Endodermal cell (in vitro differentiated cells): ENCODE results near the gene TMEM108. TPM values are rescaled to one million over a fixed set of nuclear protein-coding genes. Genes with fewer than 3 reads are reported as not detected.

ENCODE experiments used
- DNase-seq: peaks from one replicate; pipeline ENCODE4 v3.0.0-alpha.2; 2017
- H3K27ac ChIP-seq: 2 replicates; pipeline ENCODE4 v1.5.1; 2013; ENCODE audit warnings: mild to moderate bottlenecking, low read depth, low read length, moderate library complexity
- H3K27me3 ChIP-seq: 2 replicates; pipeline ENCODE4 v1.6.1; 2013; ENCODE audit warnings: mild to moderate bottlenecking, low read length, moderate library complexity; ENCODE audit not compliant: insufficient read depth, control insufficient read depth, poor library complexity, severe bottlenecking
- H3K36me3 ChIP-seq: 2 replicates; pipeline ENCODE4 v1.7.0; 2013; ENCODE audit warnings: mild to moderate bottlenecking, low read length, moderate library complexity; ENCODE audit not compliant: control insufficient read depth, insufficient read depth
- H3K4me1 ChIP-seq: one replicate; pipeline ENCODE4 v1.7.0; 2013; ENCODE audit warnings: low read length; ENCODE audit not compliant: control insufficient read depth, insufficient read depth
- H3K4me3 ChIP-seq: 2 replicates; pipeline ENCODE4 v1.5.1; 2013; ENCODE audit warnings: mild to moderate bottlenecking, low read length, moderate library complexity
- H3K9ac ChIP-seq: 2 replicates; pipeline ENCODE4 v1.6.1; 2013; ENCODE audit warnings: mild to moderate bottlenecking, low read length, moderate library complexity; ENCODE audit not compliant: poor library complexity, severe bottlenecking; ENCODE audit errors: extremely low read depth
- H3K9me3 ChIP-seq: 2 replicates; pipeline ENCODE4 v1.6.1; 2013; ENCODE audit warnings: mild to moderate bottlenecking, low read length, moderate library complexity; ENCODE audit not compliant: control insufficient read depth
- H3K27ac Mint-ChIP-seq: 2 replicates; pipeline ENCODE4 v1.8.0; 2020; ENCODE audit warnings: mixed read lengths
- H3K27me3 Mint-ChIP-seq: 2 replicates; pipeline ENCODE4 v1.8.0; 2021; ENCODE audit warnings: mild to moderate bottlenecking, mixed read lengths; ENCODE audit not compliant: insufficient read depth
- H3K36me3 Mint-ChIP-seq: 2 replicates; pipeline ENCODE4 v1.8.0; 2020; ENCODE audit warnings: low read depth, mixed read lengths
- H3K4me1 Mint-ChIP-seq: 2 replicates; pipeline ENCODE4 v1.8.0; 2020; ENCODE audit warnings: mixed read lengths
- H3K4me3 Mint-ChIP-seq: 2 replicates; pipeline ENCODE4 v1.8.0; 2020; ENCODE audit warnings: mild to moderate bottlenecking, moderate library complexity, mixed read lengths
- H3K9me3 Mint-ChIP-seq: 2 replicates; pipeline ENCODE4 v1.8.0; 2020; ENCODE audit warnings: mild to moderate bottlenecking, mixed read lengths
- WGBS, 2 experiments: methylation state at CpG; one replicate each; pipeline versions ENCODE4 v1.1.5 to v1.1.7; 2013; ENCODE audit warnings: missing lambda C conversion rate in 2 of 2, mixed read lengths in 1 of 2; ENCODE audit not compliant: insufficient coverage in 1 of 2, insufficient read length in 1 of 2; 5-methylcytosine and 5-hydroxymethylcytosine counted together
- total RNA-seq, 2 donors: library from RNA; stranded (reverse); fragmentation: NEBNext Ultra II Directional in 1 of 2; extraction: Animal tissue kit (Norgen Biotek cat#: 25700) in 1 of 2; gene quantifications; 2 replicates in 1 of 2; 3 replicates in 1 of 2; pipeline ENCODE4 v1.2.1, GENCODE V29; 2021
- TF ChIP-seq, protein P1 (sequence below): fragments of 200-600 bp; sonication (generic); conservative IDR thresholded peaks from 2 replicates; pipeline ENCODE4 v1.5.0; 2021; ENCODE audit warnings: antibody characterized with exemption, mild to moderate bottlenecking

TMEM108 gene
- total RNA-seq, 2 donors from 2014 or later: 4.8 to 7.9 TPM

DNA sequence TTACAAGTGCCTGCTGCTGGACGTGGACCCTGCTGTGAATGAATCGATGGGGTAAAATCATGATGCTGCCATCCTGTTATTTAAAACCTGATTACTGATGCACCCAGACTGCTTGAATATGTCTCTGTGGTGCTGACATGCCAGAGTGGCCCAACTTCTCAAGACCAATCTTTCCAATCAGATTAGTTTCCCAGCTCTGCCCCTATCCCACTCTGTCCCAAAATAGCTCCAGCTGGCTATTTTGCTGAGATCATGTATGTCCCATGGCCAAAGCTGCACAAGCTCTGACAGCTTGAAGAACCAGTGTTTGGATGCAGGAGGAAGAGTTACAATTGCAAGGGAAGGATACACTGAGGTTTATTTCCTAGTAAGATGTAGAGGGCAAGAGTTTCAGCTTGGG, 153.6 kb downstream of the TMEM108 start:
- WGBS, 2 experiments: 90 to 93% methylated on average over 2 of the region's 2 CpGs
- peaks cover 3% of the 10 kb centered on the region for H3K4me1 ChIP-seq
- no peaks in the 10 kb centered on the region for H3K36me3 ChIP-seq
- no peaks in the 10 kb centered on the region for H3K27me3 Mint-ChIP-seq
- DNase-seq: no peak
- TF ChIP-seq, protein P1, sequence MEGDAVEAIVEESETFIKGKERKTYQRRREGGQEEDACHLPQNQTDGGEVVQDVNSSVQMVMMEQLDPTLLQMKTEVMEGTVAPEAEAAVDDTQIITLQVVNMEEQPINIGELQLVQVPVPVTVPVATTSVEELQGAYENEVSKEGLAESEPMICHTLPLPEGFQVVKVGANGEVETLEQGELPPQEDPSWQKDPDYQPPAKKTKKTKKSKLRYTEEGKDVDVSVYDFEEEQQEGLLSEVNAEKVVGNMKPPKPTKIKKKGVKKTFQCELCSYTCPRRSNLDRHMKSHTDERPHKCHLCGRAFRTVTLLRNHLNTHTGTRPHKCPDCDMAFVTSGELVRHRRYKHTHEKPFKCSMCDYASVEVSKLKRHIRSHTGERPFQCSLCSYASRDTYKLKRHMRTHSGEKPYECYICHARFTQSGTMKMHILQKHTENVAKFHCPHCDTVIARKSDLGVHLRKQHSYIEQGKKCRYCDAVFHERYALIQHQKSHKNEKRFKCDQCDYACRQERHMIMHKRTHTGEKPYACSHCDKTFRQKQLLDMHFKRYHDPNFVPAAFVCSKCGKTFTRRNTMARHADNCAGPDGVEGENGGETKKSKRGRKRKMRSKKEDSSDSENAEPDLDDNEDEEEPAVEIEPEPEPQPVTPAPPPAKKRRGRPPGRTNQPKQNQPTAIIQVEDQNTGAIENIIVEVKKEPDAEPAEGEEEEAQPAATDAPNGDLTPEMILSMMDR: no peak
- no peak overlapping the region for H3K27ac ChIP-seq
- no peak overlapping the region for H3K27ac Mint-ChIP-seq
- H3K9me3 ChIP-seq: no peaks in the 10 kb centered on the region
- no peak overlapping the region for H3K4me3 Mint-ChIP-seq
- H3K9me3 Mint-ChIP-seq: no peaks in the 10 kb centered on the region
- no peaks in the 10 kb centered on the region for H3K36me3 Mint-ChIP-seq
- H3K4me3 ChIP-seq: no peak overlapping the region
- peaks cover 14% of the 10 kb centered on the region for H3K4me1 Mint-ChIP-seq
- no peaks in the 10 kb centered on the region for H3K27me3 ChIP-seq
- no peak overlapping the region for H3K9ac ChIP-seq

DNA sequence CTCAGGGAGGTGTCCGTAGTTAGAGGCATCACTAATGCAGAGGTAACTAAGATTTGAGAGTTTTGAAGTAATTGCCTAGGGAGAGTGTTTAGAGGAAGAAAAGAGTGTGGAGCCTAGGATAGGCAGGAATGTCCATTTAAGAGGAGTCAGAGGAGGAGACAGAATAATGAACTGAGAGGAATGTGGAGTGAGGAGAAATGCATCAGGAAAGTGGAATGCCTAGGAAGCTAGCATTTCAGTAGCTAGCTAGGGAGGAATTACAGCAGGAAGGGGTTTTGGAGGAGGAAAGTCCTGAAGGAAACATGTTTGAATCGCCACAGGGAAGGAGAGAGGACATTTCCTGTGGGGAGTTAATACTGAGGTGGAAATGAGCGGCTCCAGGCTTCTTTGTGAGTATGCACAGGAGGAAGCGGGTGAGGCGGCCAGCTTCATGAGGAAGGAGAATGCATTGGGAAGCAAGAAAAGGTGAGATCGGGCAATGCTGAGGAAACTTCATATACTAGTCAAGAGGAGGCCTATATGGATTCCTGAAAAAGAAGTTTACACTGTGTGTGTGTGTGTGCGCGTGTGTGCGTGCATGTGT, 154.3 kb downstream of the TMEM108 start:
- Histone ChIP-seq H3K36me3 (no peaks in the 10 kb centered on the region), H3K4me1 (peaks cover 3% of the 10 kb centered on the region), H3K27ac (no peak overlapping the region), H3K9me3 (no peaks in the 10 kb centered on the region), H3K4me3 (no peak overlapping the region), H3K27me3 (no peaks in the 10 kb centered on the region), H3K9ac (no peak overlapping the region)
- Mint-ChIP-seq H3K9me3 (no peaks in the 10 kb centered on the region), H3K4me3 (no peak overlapping the region), H3K4me1 (peaks cover 14% of the 10 kb centered on the region), H3K27ac (peak overlapping the region; percentile 74), H3K27me3 (no peaks in the 10 kb centered on the region), H3K36me3 (no peaks in the 10 kb centered on the region)
- DNase-seq: peak; percentile 52
- TF ChIP-seq, protein P1: no peak
- WGBS, 2 experiments: 77 to 79% methylated on average over 8 to 9 of the region's 9 CpGs

DNA sequence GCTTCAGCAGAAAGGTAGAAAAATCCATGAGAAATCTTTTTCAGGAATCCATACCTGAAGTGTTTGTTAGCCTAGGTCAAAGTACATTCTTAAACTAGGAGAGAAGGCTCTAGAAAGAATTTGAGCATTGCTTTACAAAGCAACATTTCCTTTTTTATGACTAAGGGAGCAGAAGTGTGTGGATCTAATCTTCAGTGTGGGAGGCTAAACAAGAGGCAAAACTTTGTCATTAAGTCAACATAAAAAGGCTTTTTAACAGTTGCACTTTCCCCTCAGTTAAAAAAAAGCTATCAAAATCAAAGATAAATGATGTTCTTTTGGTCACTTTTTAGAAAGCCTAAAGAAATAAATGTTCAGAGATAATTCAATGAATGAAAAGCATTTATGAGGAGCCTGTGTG, 154.8 kb downstream of the TMEM108 start:
- TF ChIP-seq, protein P1: no peak
- no peaks in the 10 kb centered on the region for H3K36me3 Mint-ChIP-seq
- Histone ChIP-seq H3K27me3 (no peaks in the 10 kb centered on the region), H3K4me3 (no peak overlapping the region), H3K27ac (no peak overlapping the region), H3K4me1 (peaks cover 3% of the 10 kb centered on the region), H3K9ac (no peak overlapping the region), H3K9me3 (no peaks in the 10 kb centered on the region), H3K36me3 (no peaks in the 10 kb centered on the region)
- H3K27ac Mint-ChIP-seq: no peak overlapping the region
- DNase-seq: no peak
- no peaks in the 10 kb centered on the region for H3K27me3 Mint-ChIP-seq
- H3K9me3 Mint-ChIP-seq: no peaks in the 10 kb centered on the region
- no peak overlapping the region for H3K4me3 Mint-ChIP-seq
- peaks cover 14% of the 10 kb centered on the region for H3K4me1 Mint-ChIP-seq
